GM19099 (cell line): ENCODE results near the gene CADPS2.

Source experiments
- POLR2A ChIP-seq: IDR thresholded peaks from 3 replicates; pipeline ENCODE4 v1.6.1; 2011; ENCODE audit warnings: low read depth; ENCODE audit not compliant: insufficient read length; ENCODE audit errors: extremely low read depth

Gene CADPS2

GRCh38 chr7:122638459-122638858 is 247.8 kb downstream of the CADPS2 start:
- no peak for TF ChIP-seq POLR2A

DNA sequence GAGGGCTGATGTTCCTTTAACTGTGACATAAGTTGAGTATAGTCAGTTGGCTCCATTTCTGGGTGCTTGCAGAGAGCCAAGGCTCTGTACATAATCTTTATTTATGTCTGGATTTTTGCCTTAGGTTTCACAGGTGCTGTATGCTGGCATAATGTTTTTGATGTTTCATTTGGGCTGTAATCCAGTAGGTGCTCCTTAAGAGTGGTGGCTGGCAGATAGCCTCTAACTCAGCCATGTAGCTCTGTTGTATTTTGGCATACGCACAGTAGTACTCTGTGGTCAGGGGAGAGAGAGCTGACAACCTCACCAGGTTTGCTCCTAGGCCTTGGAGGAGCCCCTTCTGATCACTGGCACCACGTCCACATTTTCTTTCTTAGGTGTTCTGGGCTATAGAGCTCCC is 248.5 kb downstream of the CADPS2 start:
- no peak for TF ChIP-seq POLR2A

- no peak for TF ChIP-seq POLR2A
Measured at GRCh38 chr7:122633472-122633871, 252.8 kb downstream of the CADPS2 start.

DNA sequence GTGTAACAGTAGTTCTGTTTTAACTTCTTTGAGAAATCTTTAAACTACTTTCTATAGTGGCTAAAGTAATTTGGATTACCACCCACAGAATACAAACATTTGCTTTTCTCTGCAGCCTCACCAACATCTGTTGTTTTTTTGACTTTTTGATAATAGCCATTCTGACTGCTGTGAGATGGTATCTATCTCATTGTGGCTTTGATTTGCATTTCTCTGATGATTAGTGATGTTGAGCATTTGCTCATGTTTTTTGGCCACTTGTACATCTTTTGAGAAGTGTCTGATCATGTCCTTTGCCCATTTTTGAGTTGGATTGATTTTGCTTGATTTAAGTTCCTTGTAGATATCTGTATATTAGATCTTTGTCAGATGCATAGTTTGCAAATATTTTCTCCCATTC is 254.0 kb downstream of the CADPS2 start:
- TF ChIP-seq POLR2A: no peak

DNA sequence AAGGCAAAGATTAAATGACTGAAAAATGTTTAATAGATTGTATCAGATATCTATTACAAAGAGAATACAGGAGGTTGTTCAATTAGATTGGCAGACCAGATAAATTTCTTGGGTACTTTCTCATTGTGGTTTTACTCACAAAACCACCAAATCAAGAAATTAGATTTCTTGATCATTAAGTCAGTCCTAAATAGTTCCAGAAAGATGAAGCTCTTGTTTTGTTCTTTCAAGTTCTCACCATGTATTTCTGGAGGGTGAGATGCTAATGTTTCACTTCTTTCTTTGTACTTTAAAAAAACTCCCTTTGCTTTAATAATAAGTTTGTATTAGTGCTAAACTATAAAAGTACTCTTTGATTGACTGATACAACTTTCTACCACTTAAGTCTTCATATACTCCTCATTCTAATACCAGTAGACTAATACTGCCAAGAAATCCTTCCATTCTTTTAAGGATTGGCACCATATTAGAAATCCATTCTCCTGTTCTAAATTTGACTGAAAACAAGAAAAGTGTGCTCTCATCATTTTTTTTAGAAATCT is 256.8 kb downstream of the CADPS2 start:
- no peak for TF ChIP-seq POLR2A

- no peak for TF ChIP-seq POLR2A
Measured at GRCh38 chr7:122628651-122629411, 257.4 kb downstream of the CADPS2 start.

DNA sequence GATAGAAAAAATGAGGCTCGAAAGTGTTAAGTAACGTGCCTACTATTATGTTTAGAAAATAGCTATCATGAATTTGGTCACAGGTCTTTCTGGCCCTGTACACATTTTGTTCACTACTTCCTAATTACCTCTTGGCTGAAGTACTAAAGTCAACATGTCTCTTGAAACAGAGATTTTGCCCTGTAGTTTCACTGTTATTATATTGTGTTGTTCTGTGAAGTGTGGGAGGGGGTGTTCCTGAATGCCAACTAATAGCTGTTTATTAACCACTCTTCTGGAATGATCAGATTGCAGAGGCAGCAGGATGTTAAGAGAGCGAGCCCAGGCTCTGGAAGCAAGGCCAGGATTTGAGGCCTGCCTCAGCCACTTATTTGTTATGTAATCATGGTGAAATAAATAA is 259.5 kb downstream of the CADPS2 start:
- no peak for TF ChIP-seq POLR2A

GRCh38 chr7:122622682-122623081 is 263.6 kb downstream of the CADPS2 start:
- TF ChIP-seq POLR2A: no peak

GRCh38 chr7:122619664-122620063 is 266.6 kb downstream of the CADPS2 start:
- no peak for TF ChIP-seq POLR2A

- no peak for TF ChIP-seq POLR2A
Measured at GRCh38 chr7:122618585-122619189, 267.6 kb downstream of the CADPS2 start.

GRCh38 chr7:122616951-122617350 is 269.3 kb downstream of the CADPS2 start:
- no peak for TF ChIP-seq POLR2A

DNA sequence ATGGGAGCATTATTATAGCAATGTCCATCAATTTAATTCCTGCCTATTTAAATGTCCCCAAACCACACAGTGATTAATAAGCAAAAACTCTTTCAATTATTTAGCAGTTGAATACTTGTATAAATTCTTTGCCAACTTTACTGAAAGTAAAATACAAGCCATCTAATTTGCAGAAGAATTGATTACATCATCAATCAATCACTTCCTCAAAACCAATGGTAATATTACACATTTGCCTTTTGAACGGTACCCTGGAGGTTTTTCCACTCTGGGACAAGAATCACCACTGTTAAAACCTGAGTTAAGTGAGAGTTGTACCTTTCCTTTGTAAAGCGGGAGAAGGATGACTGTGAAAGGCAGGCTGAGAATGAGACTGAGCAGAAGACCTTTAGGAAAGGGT is 280.3 kb downstream of the CADPS2 start:
- no peak for TF ChIP-seq POLR2A

- no peak for TF ChIP-seq POLR2A
Measured at GRCh38 chr7:122604251-122604650, 282.0 kb downstream of the CADPS2 start.

GRCh38 chr7:122602800-122603199 is 283.5 kb downstream of the CADPS2 start:
- TF ChIP-seq POLR2A: no peak

DNA sequence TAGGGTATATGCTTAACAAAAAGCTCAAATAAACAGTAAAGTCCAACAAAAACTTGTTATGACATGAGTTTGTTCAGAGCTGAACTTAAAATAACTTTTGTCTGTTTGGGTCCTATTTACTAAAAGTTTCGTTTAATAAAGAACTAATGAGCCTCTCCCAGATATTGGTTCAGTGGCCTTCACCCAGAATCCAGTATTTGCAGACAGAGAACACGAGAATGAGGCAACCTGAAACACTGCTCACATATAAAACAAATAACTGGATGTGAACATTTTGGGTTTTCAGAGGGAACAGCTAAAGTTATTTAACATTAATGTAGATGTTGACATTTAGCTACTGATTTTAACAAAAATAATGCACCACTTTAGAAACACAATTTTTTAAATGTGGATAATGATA is 285.6 kb downstream of the CADPS2 start:
- no peak for TF ChIP-seq POLR2A

GRCh38 chr7:122600042-122600441 is 286.2 kb downstream of the CADPS2 start:
- no peak for TF ChIP-seq POLR2A
